HepG2 (cell line): Measurements from ENCODE around the gene TPCN2. TPM values are rescaled to one million over a fixed set of nuclear protein-coding genes. Genes with fewer than 3 reads are reported as not detected.
"Not testable (repeated sequence)": the region's sequence is repeated elsewhere in the genome, so short reads cannot be mapped to it uniquely, and the experiment has no call there.

Experiments used
- ATAC-seq: fragments of 200-7000 bp; cut with Tn5 transposase; 3 replicates; pipeline ENCODE4 v1.9.1; 2020; ENCODE audit warnings: mild to moderate bottlenecking, moderate library complexity
- BruUV-seq: library from RNA; stranded (reverse); fragments of 400-500 nt; replicated peaks from 2 replicates; lab custom pipeline; 2021; lab: Mats Ljungman, UMichigan
- CTCF ChIA-PET: fragments of 300-600 bp; formaldehyde crosslinking; extraction: SDS; loops from one replicate; lab custom pipeline; 2021; ENCODE audit warnings: low total read pairs, inconsistent platforms, low intra/inter-chr PET ratio; lab: Yijun Ruan, JAX
- POLR2A ChIA-PET: fragments of 350-600 bp; sonication (Branson Sonifier 250); formaldehyde crosslinking; loops from one replicate; lab custom pipeline; 2020; ENCODE audit warnings: antibody characterized with exemption, inconsistent platforms; lab: Yijun Ruan, JAX
- DNase-seq: peaks from one replicate; pipeline ENCODE4 v3.0.0-alpha.2; 2015; ENCODE audit warnings: low spot score
- FAIRE-seq: peaks from 3 replicates; lab custom pipeline; 2011; peaks lifted over from hg19 to GRCh38; lab: Jason Lieb, UNC
- H2AFZ ChIP-seq: one replicate; pipeline ENCODE4 v1.6.1; 2011; ENCODE audit warnings: low read length, inconsistent platforms
- H3K27ac ChIP-seq: fragments of 300-600 bp; 3 replicates; pipeline ENCODE4 v1.8.0; 2011; ENCODE audit warnings: mixed run types, mild to moderate bottlenecking, mixed read lengths, low read length, inconsistent platforms; ENCODE audit not compliant: insufficient read depth; ENCODE audit errors: extremely low read length
- H3K27me3 ChIP-seq, 2 experiments: fragments of 200-600 bp in 1 of 2; 2 replicates in 1 of 2; 3 replicates in 1 of 2; pipeline versions ENCODE4 v1.6.0 to v1.8.0; 2011; ENCODE audit warnings: low read length in 2 of 2, mild to moderate bottlenecking in 2 of 2, moderate library complexity in 2 of 2, inconsistent platforms in 1 of 2; ENCODE audit not compliant: insufficient read depth in 2 of 2, control insufficient read depth in 1 of 2
- H3K36me3 ChIP-seq, 2 experiments: fragments of 200-600 bp in 1 of 2; replicated peaks in 1 of 2; 2 replicates in 1 of 2; 3 replicates in 1 of 2; pipeline versions ENCODE4 v1.5.1 to v1.8.0; 2011; ENCODE audit warnings: low read length in 2 of 2, inconsistent platforms in 1 of 2; ENCODE audit not compliant: insufficient read depth in 2 of 2, control insufficient read depth in 1 of 2
- H3K4me1 ChIP-seq: 2 replicates; pipeline ENCODE4 v1.5.1; 2012; ENCODE audit warnings: low read length, inconsistent platforms; ENCODE audit not compliant: insufficient read depth
- H3K4me2 ChIP-seq: 2 replicates; pipeline ENCODE4 v1.6.0; 2011; ENCODE audit warnings: low read depth, low read length, inconsistent platforms
- H3K4me3 ChIP-seq, 3 experiments: fragments of 200-600 bp in 1 of 3; sonication (generic), shearing (Covaris generic) in 1 of 3; replicated peaks in 1 of 3; 2 replicates each; pipeline ENCODE4 v1.5.1; 2011 to 2016; ENCODE audit warnings: low read length in 3 of 3, inconsistent platforms in 2 of 3, low read depth in 2 of 3, mild to moderate bottlenecking in 2 of 3, control low read depth in 1 of 3, mixed read lengths in 1 of 3; ENCODE audit not compliant: insufficient read depth in 1 of 3
- H3K79me2 ChIP-seq: one replicate; pipeline ENCODE4 v1.6.1; 2011; ENCODE audit warnings: low read length, inconsistent platforms; ENCODE audit not compliant: insufficient read depth
- H3K9ac ChIP-seq: 2 replicates; pipeline ENCODE4 v1.6.0; 2011; ENCODE audit warnings: mild to moderate bottlenecking, low read depth, low read length, inconsistent platforms; ENCODE audit not compliant: insufficient read depth
- H3K9me3 ChIP-seq: 2 replicates; pipeline ENCODE4 v1.5.1; 2012; ENCODE audit warnings: mild to moderate bottlenecking, low read length
- H4K20me1 ChIP-seq: 2 replicates; pipeline ENCODE4 v1.6.0; 2011; ENCODE audit warnings: inconsistent platforms, mild to moderate bottlenecking, low read length, moderate library complexity; ENCODE audit not compliant: insufficient read depth
- HMGXB4 ChIP-seq, 2 experiments: sonication (generic) in 1 of 2; formaldehyde crosslinking in 1 of 2; IDR thresholded peaks; 2 replicates each; pipeline versions ENCODE4 v1.4.0 to v1.6.1; 2018 to 2020; ENCODE audit warnings: missing genetic modification reagents in 2 of 2, borderline replicate concordance in 1 of 2, low read depth in 1 of 2, mild to moderate bottlenecking in 1 of 2, missing biosample characterization in 1 of 2
- HNF4A ChIP-seq: sonication (generic); formaldehyde crosslinking; IDR thresholded peaks from 2 replicates; pipeline ENCODE4 v1.4.0; 2020; ENCODE audit warnings: missing genetic modification reagents
- HOXA3 ChIP-seq: sonication (generic); formaldehyde crosslinking; IDR thresholded peaks from 2 replicates; pipeline ENCODE4 v1.5.0; 2020; ENCODE audit warnings: missing genetic modification reagents
- PCBP1 ChIP-seq: fragments of 200-400 bp; formaldehyde crosslinking; IDR thresholded peaks from 2 replicates; pipeline ENCODE4 v1.6.1; 2017; ENCODE audit warnings: mild to moderate bottlenecking, low read depth, low read length, borderline replicate concordance
- SMAD3 ChIP-seq: sonication (generic); formaldehyde crosslinking; IDR thresholded peaks from 2 replicates; pipeline ENCODE4 v1.4.0; 2020; ENCODE audit warnings: missing genetic modification reagents
- TARDBP ChIP-seq: sonication (generic); formaldehyde crosslinking; IDR thresholded peaks from 2 replicates; pipeline ENCODE4 v1.8.0; 2022; ENCODE audit warnings: mild to moderate bottlenecking, missing genetic modification reagents
- ZNF136 ChIP-seq: sonication (generic); formaldehyde crosslinking; IDR thresholded peaks from 2 replicates; pipeline ENCODE4 v1.8.1; 2022; ENCODE audit warnings: low read depth, mild to moderate bottlenecking, moderate library complexity, missing genetic modification reagents
- ZNF441 ChIP-seq: sonication (generic); formaldehyde crosslinking; IDR thresholded peaks from 2 replicates; pipeline ENCODE4 v1.7.0; 2021; ENCODE audit warnings: missing genetic modification reagents, borderline replicate concordance
- WGBS: methylation state at CpG from one replicate; pipeline ENCODE4 v1.1.6; 2017; ENCODE audit warnings: low lambda C conversion rate; 5-methylcytosine and 5-hydroxymethylcytosine counted together
- in situ Hi-C: cut with HindIII; loops from 2 replicates; pipeline ENCODE4 v1.10.0; 2017; ENCODE audit warnings: low pct_unique_long_range_greater_than_20kb; ENCODE audit not compliant: extremely low pct_ligation_motif_present
- intact Hi-C: fragments of 100-400 bp; cut with micrococcal nuclease; formaldehyde crosslinking; loops from one replicate; pipeline ENCODE4 v1.10.0; 2022; ENCODE audit not compliant: unreplicated experiment
- polyA plus RNA-seq, 8 experiments: library from polyadenylated mRNA; depleted of rRNA in 3 of 8; stranded (reverse) in 7 of 8; unstranded in 1 of 8; fragments of >200 nt; fragmentation: Illumina TruSeq in 4 of 8; extraction: Trizol in 4 of 8; gene quantifications; 2 replicates each; pipeline versions ENCODE4 v1.2.1 to v1.2.3, GENCODE V29; 2011 to 2016; ENCODE audit warnings: low read depth in 4 of 8, missing spikeins in 1 of 8, mixed read lengths in 1 of 8; ENCODE audit not compliant: insufficient read depth in 1 of 8
- total RNA-seq, 5 experiments: library from RNA; depleted of rRNA; stranded (reverse); fragments of >200 nt; fragmentation: Illumina TruSeq; extraction: Trizol; gene quantifications; 2 replicates each; pipeline ENCODE4 v1.2.3, GENCODE V29; 2016; ENCODE audit warnings: low read depth in 1 of 5
- TF ChIP-seq, protein P1 (sequence below): sonication (generic); formaldehyde crosslinking; IDR thresholded peaks from 2 replicates; pipeline ENCODE4 v1.4.0; 2020; ENCODE audit warnings: low read depth, mild to moderate bottlenecking, missing genetic modification reagents
- TF ChIP-seq, protein P2 (sequence below), 2 experiments: sonication (generic) in 1 of 2; formaldehyde crosslinking in 1 of 2; IDR thresholded peaks; 2 replicates each; pipeline versions ENCODE4 v1.4.0 to v1.6.1; 2016 to 2020; ENCODE audit warnings: borderline replicate concordance in 1 of 2, low read depth in 1 of 2, mild to moderate bottlenecking in 1 of 2, missing genetic modification reagents in 1 of 2

Gene TPCN2
- total and polyA plus RNA-seq, 2 of the 13 experiments (the other 11 are each of a cell fraction or from before 2014, with no cell fraction given), result 5.6 to 5.9 TPM

DNA sequence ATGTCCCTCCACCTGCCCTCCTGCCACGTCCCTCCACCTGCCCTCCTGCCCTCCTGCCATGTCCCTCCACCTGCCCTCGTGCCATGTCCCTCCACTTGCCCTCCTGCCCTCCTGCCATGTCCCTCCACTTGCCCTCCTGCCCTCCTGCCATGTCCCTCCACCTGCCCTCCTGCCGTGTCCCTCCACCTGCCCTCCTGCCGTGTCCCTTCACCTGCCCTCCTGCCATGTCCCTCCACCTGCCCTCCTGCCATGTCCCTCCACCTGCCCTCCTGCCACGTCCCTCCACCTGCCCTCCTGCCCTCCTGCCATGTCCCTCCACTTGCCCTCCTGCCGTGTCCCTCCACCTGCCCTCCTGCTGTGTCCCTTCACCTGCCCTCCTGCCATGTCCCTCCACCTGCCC is 28.2 kb downstream of the TPCN2 start:
- H3K4me2 ChIP-seq, H2AFZ ChIP-seq, FAIRE-seq, H3K27me3 ChIP-seq, H3K9ac ChIP-seq, H3K79me2 ChIP-seq, BruUV-seq, H3K9me3 ChIP-seq, H3K4me3 ChIP-seq, POLR2A ChIA-PET, DNase-seq, in situ Hi-C loops, intact Hi-C loops, H3K27ac ChIP-seq, CTCF ChIA-PET, H3K4me1 ChIP-seq, ATAC-seq, H4K20me1 ChIP-seq: not testable (repeated sequence)
- 72% methylated on average over 6 of the region's 6 CpGs for WGBS
- peaks cover 2 to 14% of the 10 kb centered on the region in 2 experiments; a peak in 3 of 5 replicates for H3K36me3 ChIP-seq

DNA sequence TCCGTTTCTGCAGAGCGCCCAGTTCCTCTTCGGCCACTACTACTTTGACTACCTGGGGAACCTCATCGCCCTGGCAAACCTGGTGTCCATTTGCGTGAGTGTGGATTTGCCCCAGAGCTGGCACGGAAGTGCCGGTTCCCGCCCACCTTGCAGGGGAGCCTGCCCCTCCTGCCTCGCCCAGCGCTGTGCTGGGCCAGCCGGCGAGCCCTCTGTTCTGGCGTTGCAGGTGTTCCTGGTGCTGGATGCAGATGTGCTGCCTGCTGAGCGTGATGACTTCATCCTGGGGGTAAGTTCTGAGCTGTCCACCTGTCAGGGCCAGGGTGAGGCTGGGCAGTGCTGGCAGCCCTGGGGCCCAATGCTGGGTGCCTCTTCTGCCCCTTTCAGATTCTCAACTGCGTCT is 29.8 kb downstream of the TPCN2 start:
- no peak overlapping the region for H2AFZ ChIP-seq
- no peak overlapping the region for H3K27ac ChIP-seq
- H3K9ac ChIP-seq, result no peak overlapping the region
- CTCF ChIA-PET, result no interaction called here
- FAIRE-seq (no peak), ATAC-seq (no peak), DNase-seq (no peak)
- in situ Hi-C loops (no loop called here), intact Hi-C loops (no loop called here)
- H3K9me3 ChIP-seq, result no peaks in the 10 kb centered on the region
- no peaks in the 10 kb centered on the region for H3K27me3 ChIP-seq
- BruUV-seq, result no TSS peak
- 95% methylated on average over 4 of the region's 15 CpGs for WGBS
- POLR2A ChIA-PET, result no interaction called here
- no peaks in the 10 kb centered on the region for H4K20me1 ChIP-seq
- H3K4me2 ChIP-seq, result no peak overlapping the region
- no peaks in the 10 kb centered on the region for H3K79me2 ChIP-seq
- H3K4me1 ChIP-seq, result no peaks in the 10 kb centered on the region
- no peak overlapping the region for H3K4me3 ChIP-seq
- peaks cover 2 to 12% of the 10 kb centered on the region in 2 experiments; a peak in 3 of 5 replicates for H3K36me3 ChIP-seq
- TF ChIP-seq, protein P1, sequence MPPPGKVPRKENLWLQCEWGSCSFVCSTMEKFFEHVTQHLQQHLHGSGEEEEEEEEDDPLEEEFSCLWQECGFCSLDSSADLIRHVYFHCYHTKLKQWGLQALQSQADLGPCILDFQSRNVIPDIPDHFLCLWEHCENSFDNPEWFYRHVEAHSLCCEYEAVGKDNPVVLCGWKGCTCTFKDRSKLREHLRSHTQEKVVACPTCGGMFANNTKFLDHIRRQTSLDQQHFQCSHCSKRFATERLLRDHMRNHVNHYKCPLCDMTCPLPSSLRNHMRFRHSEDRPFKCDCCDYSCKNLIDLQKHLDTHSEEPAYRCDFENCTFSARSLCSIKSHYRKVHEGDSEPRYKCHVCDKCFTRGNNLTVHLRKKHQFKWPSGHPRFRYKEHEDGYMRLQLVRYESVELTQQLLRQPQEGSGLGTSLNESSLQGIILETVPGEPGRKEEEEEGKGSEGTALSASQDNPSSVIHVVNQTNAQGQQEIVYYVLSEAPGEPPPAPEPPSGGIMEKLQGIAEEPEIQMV (CRISPR knock-in tag), result no peak
- TF ChIP-seq PCBP1 (no peak), SMAD3 (CRISPR knock-in tag) (no peak), ZNF136 (no peak), HNF4A (CRISPR knock-in tag) (no peak), ZNF441 (no peak), HMGXB4 (CRISPR knock-in tag; IDR thresholded peaks at IDR 0.05; ENCODE audit: borderline replicate concordance in 1 of 2, low read depth in 1 of 2) (no peak), TARDBP (CRISPR knock-in tag) (no peak), HOXA3 (no peak)
- TF ChIP-seq, protein P2, sequence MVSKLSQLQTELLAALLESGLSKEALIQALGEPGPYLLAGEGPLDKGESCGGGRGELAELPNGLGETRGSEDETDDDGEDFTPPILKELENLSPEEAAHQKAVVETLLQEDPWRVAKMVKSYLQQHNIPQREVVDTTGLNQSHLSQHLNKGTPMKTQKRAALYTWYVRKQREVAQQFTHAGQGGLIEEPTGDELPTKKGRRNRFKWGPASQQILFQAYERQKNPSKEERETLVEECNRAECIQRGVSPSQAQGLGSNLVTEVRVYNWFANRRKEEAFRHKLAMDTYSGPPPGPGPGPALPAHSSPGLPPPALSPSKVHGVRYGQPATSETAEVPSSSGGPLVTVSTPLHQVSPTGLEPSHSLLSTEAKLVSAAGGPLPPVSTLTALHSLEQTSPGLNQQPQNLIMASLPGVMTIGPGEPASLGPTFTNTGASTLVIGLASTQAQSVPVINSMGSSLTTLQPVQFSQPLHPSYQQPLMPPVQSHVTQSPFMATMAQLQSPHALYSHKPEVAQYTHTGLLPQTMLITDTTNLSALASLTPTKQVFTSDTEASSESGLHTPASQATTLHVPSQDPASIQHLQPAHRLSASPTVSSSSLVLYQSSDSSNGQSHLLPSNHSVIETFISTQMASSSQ (IDR thresholded peaks at IDR 0.05; ENCODE audit: low read depth), result no peak
- TF ChIP-seq, protein P2 (CRISPR knock-in tag; IDR thresholded peaks at IDR 0.05; ENCODE audit: borderline replicate concordance), result no peak
